Endothelial cell (in vitro differentiated cells): Measurements from ENCODE around the gene HDAC9. TPM values are rescaled to one million over a fixed set of nuclear protein-coding genes. Genes with fewer than 3 reads are reported as not detected.

Experiments used
- DNase-seq: peaks from one replicate; pipeline ENCODE4 v3.0.0; 2021; ENCODE audit warnings: low spot score
- H3K27ac Mint-ChIP-seq: one replicate; pipeline ENCODE4 v1.8.0; 2021; ENCODE audit warnings: mixed read lengths, inconsistent platforms; ENCODE audit not compliant: unreplicated experiment
- H3K27me3 Mint-ChIP-seq: one replicate; pipeline ENCODE4 v1.8.0; 2021; ENCODE audit warnings: mild to moderate bottlenecking, moderate library complexity, mixed read lengths, inconsistent platforms; ENCODE audit not compliant: unreplicated experiment
- H3K36me3 Mint-ChIP-seq: one replicate; pipeline ENCODE4 v1.8.0; 2021; ENCODE audit warnings: mild to moderate bottlenecking, low read depth, mixed read lengths, inconsistent platforms; ENCODE audit not compliant: unreplicated experiment
- H3K4me1 Mint-ChIP-seq: one replicate; pipeline ENCODE4 v1.8.0; 2021; ENCODE audit warnings: mild to moderate bottlenecking, mixed read lengths, inconsistent platforms; ENCODE audit not compliant: unreplicated experiment
- H3K4me3 Mint-ChIP-seq: one replicate; pipeline ENCODE4 v1.8.0; 2021; ENCODE audit warnings: mild to moderate bottlenecking, mixed read lengths, inconsistent platforms; ENCODE audit not compliant: unreplicated experiment
- H3K9me3 Mint-ChIP-seq: one replicate; pipeline ENCODE4 v1.8.0; 2021; ENCODE audit warnings: mixed read lengths, inconsistent platforms; ENCODE audit not compliant: unreplicated experiment
- CTCF ChIP-seq: fragments of 200-600 bp; sonication (generic); IDR thresholded peaks from one replicate; pipeline ENCODE4 v1.5.0; 2021; ENCODE audit warnings: antibody characterized with exemption; ENCODE audit not compliant: unreplicated experiment
- total RNA-seq: library from RNA; stranded (reverse); fragmentation: NEBNext Ultra II Directional; extraction: Animal tissue kit (Norgen Biotek cat#: 25700); gene quantifications from one replicate; pipeline ENCODE4 v1.2.1, GENCODE V29; 2021; ENCODE audit not compliant: unreplicated experiment

The HDAC9 gene
- total RNA-seq, 1 donor from 2014 or later: 1.2 TPM

DNA sequence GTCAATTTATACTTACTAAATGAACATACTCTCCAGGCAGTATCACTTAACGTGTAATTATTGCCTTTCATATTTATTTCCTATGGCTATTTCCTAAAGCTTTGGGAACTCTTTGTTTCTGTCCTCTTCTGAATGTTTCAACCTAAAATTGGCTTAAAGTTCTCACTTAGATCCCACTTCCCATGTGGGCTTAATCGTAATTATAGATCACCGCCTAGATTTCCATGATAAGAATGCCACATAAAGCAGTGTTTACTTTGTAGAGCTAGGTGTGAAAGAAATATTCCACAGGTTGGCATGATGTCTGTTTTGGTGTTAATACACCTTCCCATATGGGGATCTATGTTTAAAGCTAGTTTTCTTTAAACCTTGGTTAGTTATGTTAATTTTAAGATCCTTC, 1.5 kb downstream of the HDAC9 start:
- TF ChIP-seq CTCF: no peak
- Mint-ChIP-seq H3K4me3 (no peak overlapping the region), H3K9me3 (no peaks in the 10 kb centered on the region), H3K4me1 (peaks cover 14% of the 10 kb centered on the region), H3K36me3 (no peaks in the 10 kb centered on the region), H3K27me3 (peaks cover 2% of the 10 kb centered on the region), H3K27ac (no peak overlapping the region)
- no peak for DNase-seq

DNA sequence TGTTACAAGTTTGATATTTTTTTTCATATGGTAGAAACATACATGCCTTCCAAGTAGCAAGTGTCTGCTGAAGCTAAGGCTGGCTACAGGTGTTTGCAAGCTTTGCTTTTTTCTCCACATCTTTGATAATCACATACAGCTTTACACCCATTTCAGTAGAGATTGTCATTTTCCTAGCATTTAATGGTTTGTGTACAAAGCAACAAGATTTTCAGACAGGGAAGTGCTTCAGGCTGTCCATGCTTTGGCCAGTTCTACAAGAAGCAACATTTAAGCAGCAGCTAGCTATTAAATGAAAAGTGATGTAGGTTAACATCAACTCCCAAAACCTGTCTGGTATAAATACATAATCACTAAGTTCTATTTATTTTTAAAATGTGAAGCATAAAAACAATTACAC, 2.3 kb downstream of the HDAC9 start:
- H3K36me3 Mint-ChIP-seq: no peaks in the 10 kb centered on the region
- H3K4me1 Mint-ChIP-seq: peaks cover 14% of the 10 kb centered on the region
- no peak overlapping the region for H3K4me3 Mint-ChIP-seq
- no peak for DNase-seq
- no peak for TF ChIP-seq CTCF
- peaks cover 2% of the 10 kb centered on the region for H3K27me3 Mint-ChIP-seq
- no peak overlapping the region for H3K27ac Mint-ChIP-seq
- H3K9me3 Mint-ChIP-seq: no peaks in the 10 kb centered on the region

DNA sequence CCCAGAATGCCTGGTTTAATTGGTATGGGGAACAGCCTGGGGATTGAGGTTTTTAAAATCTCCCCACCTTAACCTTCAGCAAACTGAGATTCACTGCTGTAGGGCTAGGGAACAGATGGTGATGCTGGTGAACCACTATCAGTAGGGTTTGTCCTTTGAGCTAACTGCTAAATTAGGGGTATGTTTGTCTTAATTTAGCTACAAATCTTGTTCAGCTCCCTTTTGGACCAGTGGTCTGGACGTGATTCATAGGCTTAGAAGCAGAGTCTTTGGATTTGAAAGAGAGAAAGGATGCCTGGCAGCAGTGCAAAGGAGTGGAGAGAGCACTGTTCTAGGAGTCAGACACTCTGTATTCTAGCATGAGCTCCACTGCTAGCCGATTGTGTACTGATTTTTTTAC, 2.8 kb downstream of the HDAC9 start:
- no peaks in the 10 kb centered on the region for H3K36me3 Mint-ChIP-seq
- no peak overlapping the region for H3K27ac Mint-ChIP-seq
- DNase-seq: no peak
- peaks cover 2% of the 10 kb centered on the region for H3K27me3 Mint-ChIP-seq
- no peak overlapping the region for H3K4me3 Mint-ChIP-seq
- peaks cover 16% of the 10 kb centered on the region for H3K4me1 Mint-ChIP-seq
- no peaks in the 10 kb centered on the region for H3K9me3 Mint-ChIP-seq
- no peak for TF ChIP-seq CTCF

DNA sequence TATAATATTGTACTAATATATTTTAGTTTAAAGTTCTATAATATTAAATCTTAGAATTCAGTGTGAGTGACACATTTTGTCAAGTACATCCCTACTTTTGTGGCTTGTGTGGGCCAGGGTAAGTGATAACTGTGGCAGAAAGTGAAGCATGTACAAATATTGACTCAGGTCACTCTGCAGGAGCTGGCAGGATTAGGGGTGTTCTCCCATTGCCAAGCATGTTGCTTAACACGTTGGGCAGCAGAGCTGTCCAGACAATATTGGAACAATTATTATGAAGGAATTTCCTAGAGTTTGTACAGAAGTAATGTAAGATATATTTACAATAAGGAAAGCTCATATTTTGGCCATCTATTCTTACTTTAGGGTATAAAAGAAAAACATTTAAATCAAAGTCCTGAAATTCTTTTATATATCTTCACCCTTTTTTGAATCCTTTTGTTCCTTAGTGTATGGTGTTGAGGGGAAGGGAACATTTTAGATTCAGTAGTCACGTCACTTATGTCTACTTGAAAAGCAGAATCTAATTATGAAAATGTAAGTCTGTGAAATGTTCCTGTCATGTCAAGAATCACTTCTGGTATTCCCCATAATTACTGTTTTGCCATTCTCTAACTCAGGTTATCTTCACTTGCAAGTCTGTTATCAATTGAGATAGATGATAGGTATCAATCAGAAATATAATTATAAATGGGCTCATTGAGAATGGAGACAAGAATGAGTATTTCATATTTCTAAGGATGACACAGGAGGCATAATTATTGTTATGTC, 4.0 kb downstream of the HDAC9 start:
- H3K4me3 Mint-ChIP-seq: no peak overlapping the region
- no peaks in the 10 kb centered on the region for H3K9me3 Mint-ChIP-seq
- H3K36me3 Mint-ChIP-seq: no peaks in the 10 kb centered on the region
- no peak for TF ChIP-seq CTCF
- no peak for DNase-seq
- peaks cover 2% of the 10 kb centered on the region for H3K27me3 Mint-ChIP-seq
- H3K4me1 Mint-ChIP-seq: peaks cover 16% of the 10 kb centered on the region
- no peak overlapping the region for H3K27ac Mint-ChIP-seq

DNA sequence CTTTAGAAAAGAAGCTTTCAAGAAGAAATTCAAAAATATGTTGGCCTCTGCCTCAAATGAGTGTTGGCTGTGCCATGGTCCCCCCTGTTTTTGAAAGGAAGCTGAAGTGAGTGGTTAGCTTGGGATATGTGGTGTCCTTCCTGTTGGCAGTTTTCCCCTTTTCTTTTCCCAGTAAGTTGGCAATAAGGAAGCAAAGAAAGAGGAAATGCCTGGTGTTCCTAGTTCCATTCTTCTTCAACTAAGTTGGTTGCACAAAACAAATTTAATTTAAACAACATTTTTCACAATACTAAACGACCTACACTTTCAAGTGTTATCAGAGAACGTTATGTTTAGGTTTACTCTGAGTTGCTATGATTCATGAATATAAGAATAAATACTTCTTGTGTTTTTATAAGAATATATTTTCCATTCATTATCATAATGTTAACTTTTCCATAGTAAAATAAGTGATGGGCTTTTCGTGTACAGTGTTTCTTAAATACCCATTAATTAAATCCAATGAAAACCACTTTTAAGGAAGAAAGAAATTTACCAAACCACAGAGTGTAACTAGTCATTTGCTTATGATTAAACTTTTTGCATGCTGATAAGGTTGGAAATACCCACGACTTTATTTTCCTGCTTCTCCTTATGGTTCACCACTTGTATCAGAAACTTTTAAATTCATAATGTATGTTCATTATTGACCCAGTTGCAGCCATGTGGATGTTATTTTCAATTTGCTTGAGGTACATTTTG, 7.7 kb downstream of the HDAC9 start:
- DNase-seq: no peak
- Mint-ChIP-seq H3K4me1 (peaks cover 11% of the 10 kb centered on the region), H3K9me3 (no peaks in the 10 kb centered on the region), H3K27me3 (no peaks in the 10 kb centered on the region), H3K27ac (no peak overlapping the region), H3K4me3 (no peak overlapping the region), H3K36me3 (no peaks in the 10 kb centered on the region)
- no peak for TF ChIP-seq CTCF
